Epidermal melanocyte (primary cell): Measurements from ENCODE around the gene SEZ6L.

Source experiments
- DNase-seq: peaks from one replicate; pipeline ENCODE4 v3.0.0; 2011; ENCODE audit warnings: low spot score; ENCODE audit not compliant: insufficient read length

The SEZ6L gene

GRCh38 chr22:26418620-26419019 lies 249.4 kb downstream of the SEZ6L start:
- DNase-seq = no peak

- DNase-seq = no peak
These were observed 257.7 kb downstream of the SEZ6L start for GRCh38 chr22:26426924-26427323.

DNA sequence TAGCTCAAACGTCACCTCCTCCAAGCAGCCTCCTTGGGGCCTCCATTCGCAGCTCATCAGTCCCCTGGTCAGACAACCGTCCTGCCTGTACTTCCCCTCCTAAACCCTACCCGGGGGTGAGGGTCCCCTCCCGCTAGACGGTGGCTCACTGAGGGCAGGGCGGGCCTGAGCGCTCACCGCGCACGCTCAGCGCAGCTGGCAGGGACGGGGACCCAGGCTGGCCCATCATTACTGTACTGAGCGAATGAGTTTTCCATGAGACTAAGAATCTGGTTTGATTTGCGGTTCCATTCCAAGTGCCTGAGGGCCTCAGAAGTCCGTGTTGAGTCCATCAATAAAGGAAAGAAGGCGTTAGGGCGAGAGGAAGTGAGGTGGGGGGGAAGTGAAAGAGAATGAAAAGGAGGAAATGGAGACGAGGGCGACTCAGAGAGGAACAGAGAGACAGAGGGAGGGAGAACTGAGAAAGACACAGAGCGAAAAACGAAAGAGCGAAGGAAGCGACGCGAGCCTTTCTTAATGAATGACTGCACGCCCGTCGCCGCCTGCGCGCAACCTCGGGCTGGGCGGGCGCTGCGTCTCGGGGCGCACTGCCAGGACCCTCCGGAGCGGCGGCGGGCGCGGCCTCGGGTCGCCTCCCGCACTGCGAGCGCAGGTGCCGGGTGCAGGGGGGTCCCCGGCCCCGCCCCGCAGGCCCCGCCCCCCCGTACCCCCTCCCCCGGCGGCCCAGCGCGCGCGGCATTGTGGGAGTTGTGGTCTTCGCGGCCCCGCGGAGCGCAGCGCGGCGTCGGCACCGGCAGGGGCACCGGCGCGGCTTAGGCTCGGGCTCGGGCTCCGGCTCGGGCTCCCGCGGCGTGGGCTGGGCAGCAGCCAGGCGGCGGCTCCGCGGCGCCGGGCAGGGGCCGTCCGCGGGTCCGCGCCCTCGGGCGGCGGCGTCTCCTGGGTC lies 259.5 kb downstream of the SEZ6L start, which contains the start of gene ASPHD2:
TSS of gene ASPHD2 (plus strand) at position 746 of the 943 bp plus-strand sequence. CDS start 4,356 bp downstream, outside the sequence.
- DNase-seq = peak; percentile 72

DNA sequence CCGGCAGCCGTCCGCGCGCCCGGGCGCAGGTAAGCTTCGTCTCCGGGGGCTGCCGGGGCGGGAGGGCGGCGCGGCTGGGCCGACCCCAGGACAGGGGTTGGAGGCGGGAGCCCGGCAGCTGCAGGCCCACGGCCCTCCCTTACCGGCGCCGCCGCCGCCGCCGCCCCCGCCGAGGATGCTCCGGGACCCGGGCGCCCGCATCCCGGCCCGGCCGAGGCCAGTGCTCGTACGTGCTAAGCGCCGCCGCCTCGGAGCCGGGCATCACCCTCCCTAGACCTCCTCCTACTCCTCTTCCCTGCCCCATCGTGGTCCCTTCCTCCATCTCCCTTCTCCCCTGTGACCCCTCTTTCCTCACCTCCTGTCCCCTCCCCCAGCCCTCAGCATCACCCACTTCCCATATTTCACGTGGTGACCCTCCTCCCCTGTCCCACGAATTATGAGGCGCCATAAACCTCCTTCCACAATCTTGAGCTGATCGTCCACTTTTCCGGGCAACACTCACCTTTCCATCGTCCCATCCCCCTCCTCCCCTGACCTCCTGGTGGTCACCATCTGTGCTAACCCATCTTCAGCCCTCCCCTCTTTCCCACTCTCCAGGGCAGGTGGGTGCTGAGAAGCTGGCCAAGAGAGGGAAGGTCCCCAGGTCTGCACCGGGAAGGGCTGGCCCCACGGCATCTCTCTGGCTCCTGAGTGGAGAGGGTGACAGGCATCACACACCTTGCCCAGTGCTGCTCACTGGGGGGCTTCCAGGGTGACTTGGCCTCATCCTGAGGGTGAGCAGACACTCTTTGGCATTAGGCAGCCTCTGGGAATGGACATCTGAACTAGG lies 260.4 kb downstream of the SEZ6L start:
- no peak for DNase-seq

DNA sequence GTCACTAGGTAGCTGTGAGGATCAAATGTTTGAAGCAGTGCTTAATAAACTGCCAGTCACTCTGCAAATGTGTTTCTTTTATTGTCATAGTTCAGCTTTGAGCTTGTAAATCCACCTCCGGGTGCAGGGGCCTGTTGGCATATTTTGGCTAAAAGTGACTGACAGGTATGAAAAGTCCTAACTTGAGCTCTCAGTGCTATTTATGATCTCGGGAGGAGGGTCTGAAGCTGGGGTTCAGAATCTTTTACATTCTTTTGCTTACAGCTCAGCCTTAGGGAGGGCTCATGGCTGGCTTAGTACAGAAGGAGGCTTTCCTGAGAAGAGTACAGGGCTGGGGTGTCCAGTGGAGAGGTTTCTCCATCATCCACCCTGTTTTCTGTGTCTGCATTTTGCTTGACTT lies 261.3 kb downstream of the SEZ6L start:
- DNase-seq = no peak

- DNase-seq = no peak
These were observed 262.2 kb downstream of the SEZ6L start for GRCh38 chr22:26431261-26431995.

DNA sequence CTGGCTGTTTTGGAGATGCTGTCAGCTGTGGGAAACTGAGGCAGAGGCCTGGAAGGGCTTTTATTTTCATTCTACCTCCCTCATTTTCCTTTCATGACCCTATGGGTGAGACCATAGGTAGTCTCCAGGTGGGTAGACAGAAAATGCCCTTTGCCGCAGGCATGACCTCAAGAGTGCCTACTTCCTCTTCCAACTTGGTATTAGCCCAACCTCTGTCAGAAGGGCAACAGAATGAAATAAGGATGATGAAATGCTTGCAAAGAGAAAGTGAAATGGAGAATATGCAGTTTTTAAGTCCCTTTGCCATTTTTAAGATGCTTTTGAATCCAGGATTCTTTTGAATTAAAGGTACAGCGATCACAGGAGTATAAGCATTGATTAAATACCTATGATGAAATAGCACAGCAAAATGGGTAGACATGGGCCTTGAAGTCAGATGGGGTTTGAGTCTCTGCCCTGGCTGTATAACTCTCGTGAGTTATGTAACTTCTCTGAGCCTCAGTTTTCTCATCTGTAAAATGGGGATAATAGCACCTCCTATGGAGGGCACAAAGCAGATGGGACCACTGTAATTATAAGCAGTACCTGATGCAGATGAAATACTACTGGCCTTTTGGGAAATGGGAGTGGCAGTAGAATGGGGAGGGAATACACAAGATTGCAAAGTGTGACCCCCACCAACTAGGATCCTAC lies 263.5 kb downstream of the SEZ6L start:
- no peak for DNase-seq
